ENCODE results near the gene GM2A.

- TF ChIP-seq CTCF (IDR thresholded peaks at IDR 0.05): no peak
- no peak for TF ChIP-seq POLR2A (IDR thresholded peaks at IDR 0.05)
- no peak for TF ChIP-seq EP300 (IDR thresholded peaks at IDR 0.05)
Measured at GRCh38 chr5:151295791-151296477, 42.9 kb downstream of the GM2A start.
